GM12864 (cell line): ENCODE data around the gene GPR35.
"Not testable (repeated sequence)": the region's sequence is repeated elsewhere in the genome, so short reads cannot be mapped to it uniquely, and the experiment has no call there.

ENCODE experiments used
- DNase-seq: peaks from one replicate; pipeline ENCODE4 v3.0.0-alpha.2; 2011; ENCODE audit warnings: low read depth
- H3K4me3 ChIP-seq: 2 replicates; pipeline ENCODE4 v1.5.1; 2011; ENCODE audit warnings: mild to moderate bottlenecking, low read depth, low read length, control low read depth
- TF ChIP-seq, protein P1 (sequence below): IDR thresholded peaks from 2 replicates; pipeline ENCODE4 v1.5.1; 2011; ENCODE audit warnings: low read depth, mild to moderate bottlenecking, moderate library complexity, low read length, control low read depth, inconsistent platforms; ENCODE audit errors: missing control alignments

Gene GPR35

DNA sequence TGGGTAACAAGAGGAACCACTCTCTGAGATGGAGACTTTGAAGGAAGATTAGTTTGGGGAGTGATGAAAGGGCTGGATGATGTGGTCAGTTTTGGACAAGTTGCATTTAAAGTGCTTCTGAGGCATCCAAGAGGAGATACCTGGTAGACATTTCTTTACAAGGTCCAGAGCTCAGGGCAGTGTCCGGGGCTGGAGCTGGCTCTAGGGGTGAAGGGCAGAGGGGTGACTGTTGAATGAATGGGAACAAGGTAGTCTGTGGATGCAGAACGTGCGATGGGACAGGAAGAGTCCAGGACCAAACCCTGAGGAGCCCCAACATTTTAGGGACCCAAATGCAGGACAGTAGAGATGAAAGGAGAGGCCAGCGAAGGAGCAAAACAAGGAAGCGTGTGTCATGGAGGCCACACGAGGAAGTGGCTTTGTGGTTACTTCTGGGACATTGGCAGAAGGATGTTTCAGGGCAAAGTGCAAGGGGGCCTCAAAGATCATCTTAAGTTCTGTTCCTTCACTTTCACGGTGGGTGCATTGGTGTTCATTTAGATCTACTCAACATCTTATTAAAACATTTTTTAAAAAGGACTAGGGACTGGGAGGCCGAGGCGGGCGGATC lies 13.6 kb upstream of the GPR35 start:
- TF ChIP-seq, protein P1, sequence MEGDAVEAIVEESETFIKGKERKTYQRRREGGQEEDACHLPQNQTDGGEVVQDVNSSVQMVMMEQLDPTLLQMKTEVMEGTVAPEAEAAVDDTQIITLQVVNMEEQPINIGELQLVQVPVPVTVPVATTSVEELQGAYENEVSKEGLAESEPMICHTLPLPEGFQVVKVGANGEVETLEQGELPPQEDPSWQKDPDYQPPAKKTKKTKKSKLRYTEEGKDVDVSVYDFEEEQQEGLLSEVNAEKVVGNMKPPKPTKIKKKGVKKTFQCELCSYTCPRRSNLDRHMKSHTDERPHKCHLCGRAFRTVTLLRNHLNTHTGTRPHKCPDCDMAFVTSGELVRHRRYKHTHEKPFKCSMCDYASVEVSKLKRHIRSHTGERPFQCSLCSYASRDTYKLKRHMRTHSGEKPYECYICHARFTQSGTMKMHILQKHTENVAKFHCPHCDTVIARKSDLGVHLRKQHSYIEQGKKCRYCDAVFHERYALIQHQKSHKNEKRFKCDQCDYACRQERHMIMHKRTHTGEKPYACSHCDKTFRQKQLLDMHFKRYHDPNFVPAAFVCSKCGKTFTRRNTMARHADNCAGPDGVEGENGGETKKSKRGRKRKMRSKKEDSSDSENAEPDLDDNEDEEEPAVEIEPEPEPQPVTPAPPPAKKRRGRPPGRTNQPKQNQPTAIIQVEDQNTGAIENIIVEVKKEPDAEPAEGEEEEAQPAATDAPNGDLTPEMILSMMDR, result no peak
- no peak for DNase-seq
- no peak overlapping the region for H3K4me3 ChIP-seq

GRCh38 chr2:240613781-240614180 lies 11.5 kb upstream of the GPR35 start:
- H3K4me3 ChIP-seq, result no peak overlapping the region
- DNase-seq, result no peak
- TF ChIP-seq, protein P1, result no peak

DNA sequence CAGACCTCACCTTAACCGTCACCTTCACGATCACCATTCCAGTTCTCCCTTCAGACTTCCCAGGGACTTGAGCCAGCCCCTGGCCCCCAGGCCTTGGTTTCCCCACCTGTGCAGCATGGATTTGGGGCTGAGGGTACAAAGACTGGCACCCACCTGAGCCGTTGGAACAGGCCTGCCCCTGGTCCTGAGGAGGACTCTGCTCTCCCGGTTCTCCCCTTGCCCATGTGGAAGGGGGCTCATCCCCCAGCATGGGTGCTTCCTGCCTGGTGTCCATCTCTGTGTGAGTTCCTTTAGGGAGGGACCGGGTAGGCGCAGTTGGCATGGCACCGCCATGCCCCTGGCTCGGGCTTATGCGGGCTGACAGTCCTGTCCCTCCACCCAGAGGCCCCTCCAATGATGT lies 10.9 kb upstream of the GPR35 start:
- TF ChIP-seq, protein P1, result no peak
- DNase-seq, result no peak
- H3K4me3 ChIP-seq, result no peak overlapping the region

DNA sequence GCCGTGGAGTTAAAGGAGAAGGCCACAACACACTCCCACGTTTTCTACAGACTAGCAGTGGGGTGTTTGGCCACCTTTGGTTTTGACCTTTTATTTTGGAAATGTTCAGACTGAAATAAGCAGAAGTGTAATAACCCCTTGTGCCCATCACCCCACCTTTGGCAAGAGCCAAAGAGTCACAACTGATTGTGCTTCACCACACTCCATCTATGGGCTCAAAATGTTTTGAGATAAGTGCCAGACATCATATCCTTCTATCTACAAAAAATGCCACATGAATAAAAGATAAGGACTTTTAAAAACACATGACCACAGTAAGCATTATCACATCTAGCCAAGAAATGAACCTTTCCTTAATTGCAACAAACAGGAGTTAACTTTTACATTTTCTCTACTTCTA lies 9.9 kb upstream of the GPR35 start:
- H3K4me3 ChIP-seq, result no peak overlapping the region
- TF ChIP-seq, protein P1, result no peak
- no peak for DNase-seq

GRCh38 chr2:240615820-240616547 lies 9.3 kb upstream of the GPR35 start:
- TF ChIP-seq, protein P1, result no peak
- no peak for DNase-seq
- H3K4me3 ChIP-seq, result no peak overlapping the region

- DNase-seq, H3K4me3 ChIP-seq: not testable (repeated sequence)
- TF ChIP-seq, protein P1, result peak; percentile 18
Measured at GRCh38 chr2:240616860-240617666, 8.2 kb upstream of the GPR35 start.
